Dermis microvascular lymphatic vessel endothelial cell (primary cell): ENCODE data around the gene TTLL6. TPM values are rescaled to one million over a fixed set of nuclear protein-coding genes. Genes with fewer than 3 reads are reported as not detected.
A peak's percentile ranks its signal among the peaks of the same experiment; 100 is the strongest.
"Not testable (repeated sequence)": the region's sequence is repeated elsewhere in the genome, so short reads cannot be mapped to it uniquely, and the experiment has no call there.

Source experiments
- DNase-seq, 2 donors: peaks; one replicate each; pipeline versions ENCODE4 v3.0.0 to v3.0.0-alpha.2; 2010; ENCODE audit warnings: low read depth in 2 of 2
- total RNA-seq: library from RNA; depleted of rRNA; stranded (reverse); fragments of >200 nt; gene quantifications from 2 replicates; pipeline ENCODE4 v1.2.1, GENCODE V29; 2014

Gene TTLL6
- total RNA-seq, 1 donor from 2014 or later: under 0.01 TPM

- DNase-seq: peak; percentile 47 to 78
Observed at GRCh38 chr17:48724251-48725003, 92.6 kb downstream of the TTLL6 start.

- DNase-seq: no peak
Observed at GRCh38 chr17:48723423-48724250, 93.4 kb downstream of the TTLL6 start.

- no peak for DNase-seq
Observed at GRCh38 chr17:48722915-48723422, 94.1 kb downstream of the TTLL6 start, which contains the start of gene PRAC2. Gene PRAC2, plus strand, starts transcription at chr17:48723185. Its CDS starts 1,226 bp downstream, at chr17:48724411.

- no peak for DNase-seq
Observed at GRCh38 chr17:48722201-48722907, 94.7 kb downstream of the TTLL6 start, which contains the start of gene PRAC1. Gene PRAC1, minus strand, starts transcription at chr17:48722518. Its CDS starts 126 bp downstream, at chr17:48722392.

GRCh38 chr17:48721009-48721402 lies 96.0 kb downstream of the TTLL6 start:
- DNase-seq: no peak

GRCh38 chr17:48720266-48721008 lies 96.6 kb downstream of the TTLL6 start:
- DNase-seq: no peak

GRCh38 chr17:48719642-48720265 lies 97.3 kb downstream of the TTLL6 start:
- DNase-seq: no peak

- DNase-seq: no peak
Observed at GRCh38 chr17:48718761-48719641, 98.0 kb downstream of the TTLL6 start.

- no peak for DNase-seq
Observed at GRCh38 chr17:48718227-48718760, 98.7 kb downstream of the TTLL6 start.

- no peak for DNase-seq
Observed at GRCh38 chr17:48717367-48718226, 99.4 kb downstream of the TTLL6 start.

- DNase-seq: not testable (repeated sequence)
Observed at GRCh38 chr17:48716549-48716948, 100.5 kb downstream of the TTLL6 start.

- DNase-seq: no peak
Observed at GRCh38 chr17:48715496-48716399, 101.3 kb downstream of the TTLL6 start.

Other genes starting within 250 kb of the TTLL6 start
- 0.90 and 1.0 TPM in 2 replicates for gene HOXB4, start 238.9 kb downstream of the TTLL6 start, total RNA-seq
- gene HOXB3, start 227.0 kb downstream of the TTLL6 start, total RNA-seq: 1.9 and 4.8 TPM in 2 replicates
- 0.13 TPM in 2 replicates for gene HOXB5, start 223.4 kb downstream of the TTLL6 start, total RNA-seq
- gene HOXB6, start 212.2 kb downstream of the TTLL6 start, total RNA-seq: 3.3 and 3.9 TPM in 2 replicates
- 4.6 and 7.1 TPM in 2 replicates for gene HOXB7, start 206.2 kb downstream of the TTLL6 start, total RNA-seq
- gene HOXB8, start 201.9 kb downstream of the TTLL6 start, total RNA-seq: 0.64 and 0.76 TPM in 2 replicates
- gene HOXB9, start 190.9 kb downstream of the TTLL6 start, total RNA-seq: 0.13 and 0.51 TPM in 2 replicates
- gene PRAC1, start 94.7 kb downstream of the TTLL6 start, total RNA-seq: not detected in 2 replicates
- gene PRAC2, start 94.0 kb downstream of the TTLL6 start, total RNA-seq: not detected in 2 replicates
- not detected in 2 replicates for gene HOXB13, start 88.5 kb downstream of the TTLL6 start, total RNA-seq
- 20.9 and 28.3 TPM in 2 replicates for gene CALCOCO2, start 13.8 kb upstream of the TTLL6 start, total RNA-seq
- gene ATP5MC1, start 75.6 kb upstream of the TTLL6 start, total RNA-seq: 30.8 and 48.4 TPM in 2 replicates
- gene UBE2Z, start 91.2 kb upstream of the TTLL6 start, total RNA-seq: 50.8 and 78.1 TPM in 2 replicates
- gene SNF8, start 127.6 kb upstream of the TTLL6 start, total RNA-seq: 86.0 and 96.0 TPM in 2 replicates
- gene GIP, start 151.4 kb upstream of the TTLL6 start, total RNA-seq: not detected in 2 replicates
- gene IGF2BP1, start 180.2 kb upstream of the TTLL6 start, total RNA-seq: under 0.01 TPM in 2 replicates